HL-60 (cell line): ENCODE results near the gene GRM5.
"Not testable (repeated sequence)": the region's sequence is repeated elsewhere in the genome, so short reads cannot be mapped to it uniquely, and the experiment has no call there.

Experiments used
- GABPA ChIP-seq: IDR thresholded peaks from 2 replicates; pipeline ENCODE4 v1.6.1; 2012; ENCODE audit warnings: low read depth
- POLR2AphosphoS5 ChIP-seq: IDR thresholded peaks from 2 replicates; pipeline ENCODE4 v1.6.1; 2012; ENCODE audit warnings: low read depth
- TF ChIP-seq, protein P1 (sequence below): IDR thresholded peaks from one replicate; pipeline ENCODE4 v1.5.1; 2011; ENCODE audit warnings: low read length, control low read depth, inconsistent platforms; ENCODE audit not compliant: insufficient read depth
- TF ChIP-seq, protein P2 (sequence below): IDR thresholded peaks from 2 replicates; pipeline ENCODE4 v1.6.1; 2012; ENCODE audit warnings: low read depth; ENCODE audit not compliant: insufficient replicate concordance

DNA sequence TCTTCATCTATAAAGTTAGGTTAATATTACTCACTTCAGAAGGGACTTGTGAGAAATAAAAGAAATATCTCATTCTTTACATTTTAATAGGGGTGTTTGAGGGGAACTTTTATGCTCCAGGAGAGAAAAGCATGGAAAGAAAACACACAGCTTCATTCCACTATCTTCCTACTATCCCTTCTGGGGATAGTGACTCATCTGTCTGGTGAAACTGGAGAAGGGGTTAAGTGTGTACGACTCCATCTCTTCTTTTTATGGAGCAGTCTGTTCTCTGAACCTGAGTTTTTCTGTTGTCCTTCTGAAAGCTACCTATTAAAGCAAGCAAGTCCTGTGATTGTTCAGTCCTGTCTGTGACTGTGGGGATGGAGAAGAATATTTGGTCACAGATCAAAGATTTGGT, 227.6 kb downstream of the GRM5 start:
- TF ChIP-seq, protein P1, sequence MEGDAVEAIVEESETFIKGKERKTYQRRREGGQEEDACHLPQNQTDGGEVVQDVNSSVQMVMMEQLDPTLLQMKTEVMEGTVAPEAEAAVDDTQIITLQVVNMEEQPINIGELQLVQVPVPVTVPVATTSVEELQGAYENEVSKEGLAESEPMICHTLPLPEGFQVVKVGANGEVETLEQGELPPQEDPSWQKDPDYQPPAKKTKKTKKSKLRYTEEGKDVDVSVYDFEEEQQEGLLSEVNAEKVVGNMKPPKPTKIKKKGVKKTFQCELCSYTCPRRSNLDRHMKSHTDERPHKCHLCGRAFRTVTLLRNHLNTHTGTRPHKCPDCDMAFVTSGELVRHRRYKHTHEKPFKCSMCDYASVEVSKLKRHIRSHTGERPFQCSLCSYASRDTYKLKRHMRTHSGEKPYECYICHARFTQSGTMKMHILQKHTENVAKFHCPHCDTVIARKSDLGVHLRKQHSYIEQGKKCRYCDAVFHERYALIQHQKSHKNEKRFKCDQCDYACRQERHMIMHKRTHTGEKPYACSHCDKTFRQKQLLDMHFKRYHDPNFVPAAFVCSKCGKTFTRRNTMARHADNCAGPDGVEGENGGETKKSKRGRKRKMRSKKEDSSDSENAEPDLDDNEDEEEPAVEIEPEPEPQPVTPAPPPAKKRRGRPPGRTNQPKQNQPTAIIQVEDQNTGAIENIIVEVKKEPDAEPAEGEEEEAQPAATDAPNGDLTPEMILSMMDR: not testable (repeated sequence)
- not testable (repeated sequence) for TF ChIP-seq POLR2AphosphoS5, GABPA
- TF ChIP-seq, protein P2, sequence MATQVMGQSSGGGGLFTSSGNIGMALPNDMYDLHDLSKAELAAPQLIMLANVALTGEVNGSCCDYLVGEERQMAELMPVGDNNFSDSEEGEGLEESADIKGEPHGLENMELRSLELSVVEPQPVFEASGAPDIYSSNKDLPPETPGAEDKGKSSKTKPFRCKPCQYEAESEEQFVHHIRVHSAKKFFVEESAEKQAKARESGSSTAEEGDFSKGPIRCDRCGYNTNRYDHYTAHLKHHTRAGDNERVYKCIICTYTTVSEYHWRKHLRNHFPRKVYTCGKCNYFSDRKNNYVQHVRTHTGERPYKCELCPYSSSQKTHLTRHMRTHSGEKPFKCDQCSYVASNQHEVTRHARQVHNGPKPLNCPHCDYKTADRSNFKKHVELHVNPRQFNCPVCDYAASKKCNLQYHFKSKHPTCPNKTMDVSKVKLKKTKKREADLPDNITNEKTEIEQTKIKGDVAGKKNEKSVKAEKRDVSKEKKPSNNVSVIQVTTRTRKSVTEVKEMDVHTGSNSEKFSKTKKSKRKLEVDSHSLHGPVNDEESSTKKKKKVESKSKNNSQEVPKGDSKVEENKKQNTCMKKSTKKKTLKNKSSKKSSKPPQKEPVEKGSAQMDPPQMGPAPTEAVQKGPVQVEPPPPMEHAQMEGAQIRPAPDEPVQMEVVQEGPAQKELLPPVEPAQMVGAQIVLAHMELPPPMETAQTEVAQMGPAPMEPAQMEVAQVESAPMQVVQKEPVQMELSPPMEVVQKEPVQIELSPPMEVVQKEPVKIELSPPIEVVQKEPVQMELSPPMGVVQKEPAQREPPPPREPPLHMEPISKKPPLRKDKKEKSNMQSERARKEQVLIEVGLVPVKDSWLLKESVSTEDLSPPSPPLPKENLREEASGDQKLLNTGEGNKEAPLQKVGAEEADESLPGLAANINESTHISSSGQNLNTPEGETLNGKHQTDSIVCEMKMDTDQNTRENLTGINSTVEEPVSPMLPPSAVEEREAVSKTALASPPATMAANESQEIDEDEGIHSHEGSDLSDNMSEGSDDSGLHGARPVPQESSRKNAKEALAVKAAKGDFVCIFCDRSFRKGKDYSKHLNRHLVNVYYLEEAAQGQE: not testable (repeated sequence)
